HCEC 1CT (cell line): ENCODE results near the gene PHLDA3.

Experiments
- DNase-seq: peaks from one replicate; pipeline ENCODE4 v3.0.0-alpha.2; 2017

PHLDA3 gene

GRCh38 chr1:201426479-201427310 is 42.3 kb downstream of the PHLDA3 start:
- no peak for DNase-seq

- DNase-seq: no peak
Observed at GRCh38 chr1:201424146-201424545, 44.8 kb downstream of the PHLDA3 start.

GRCh38 chr1:201423655-201424054 is 45.3 kb downstream of the PHLDA3 start:
- DNase-seq: no peak

GRCh38 chr1:201422436-201423030 is 46.5 kb downstream of the PHLDA3 start:
- no peak for DNase-seq

GRCh38 chr1:201422026-201422425 is 47.0 kb downstream of the PHLDA3 start:
- DNase-seq: no peak

GRCh38 chr1:201421041-201421440 is 47.9 kb downstream of the PHLDA3 start:
- no peak for DNase-seq

GRCh38 chr1:201420608-201421002 is 48.4 kb downstream of the PHLDA3 start:
- DNase-seq: no peak

- no peak for DNase-seq
Observed at GRCh38 chr1:201419746-201420607, 49.0 kb downstream of the PHLDA3 start.

- no peak for DNase-seq
Observed at GRCh38 chr1:201419256-201419655, 49.7 kb downstream of the PHLDA3 start.

GRCh38 chr1:201418461-201418860 is 50.5 kb downstream of the PHLDA3 start:
- no peak for DNase-seq
